Activated CD8-positive, alpha-beta memory T cell treated with anti-CD3 and anti-CD28 coated beads, Interleukin-2, amount 50 U/mL, for 24 hours (primary cell): ENCODE measurements around the gene FAM228B.
"Not testable (repeated sequence)": the region's sequence is repeated elsewhere in the genome, so short reads cannot be mapped to it uniquely, and the experiment has no call there.

ENCODE experiments used
- DNase-seq: peaks from one replicate; pipeline ENCODE4 v3.0.0-alpha.2; 2020; ENCODE audit errors: extremely low read depth

FAM228B gene

GRCh38 chr2:24123195-24123921 is at the start of gene FAM228B, which contains the start of gene PFN4:
TSS of gene FAM228B (plus strand) at chr2:24123469. CDS start at chr2:24124362, 893 bp downstream.
TSS of gene PFN4 (minus strand) at chr2:24123334. CDS start at chr2:24122535, 799 bp downstream.
- peak; percentile 31 for DNase-seq

GRCh38 chr2:24073816-24074215 is 49.5 kb upstream of the FAM228B start:
- no peak for DNase-seq

- DNase-seq = no peak
These were observed 48.0 kb upstream of the FAM228B start for GRCh38 chr2:24075259-24075658.

- peak; percentile 99 for DNase-seq
These were observed 47.1 kb upstream of the FAM228B start, which contains the start of gene SF3B6 for GRCh38 chr2:24075915-24076848. TSS of gene SF3B6 (minus strand) at chr2:24076326. CDS start at chr2:24076229, 97 bp downstream.

GRCh38 chr2:24076849-24077534 is 46.3 kb upstream of the FAM228B start:
- DNase-seq = no peak

GRCh38 chr2:24077535-24077877 is 45.8 kb upstream of the FAM228B start:
- no peak for DNase-seq

GRCh38 chr2:24077879-24078278 is 45.4 kb upstream of the FAM228B start:
- DNase-seq = no peak

- DNase-seq = no peak
These were observed 42.6 kb upstream of the FAM228B start for GRCh38 chr2:24080701-24081100.

- no peak for DNase-seq
These were observed 40.3 kb upstream of the FAM228B start for GRCh38 chr2:24082787-24083566.

- DNase-seq = no peak
These were observed 39.5 kb upstream of the FAM228B start for GRCh38 chr2:24083567-24084385.

GRCh38 chr2:24084386-24085199 is 38.7 kb upstream of the FAM228B start, which contains the start of gene TP53I3:
TSS of gene TP53I3 (minus strand) at chr2:24084834. CDS start at chr2:24084326, 508 bp downstream.
- DNase-seq = no peak

- no peak for DNase-seq
These were observed 38.1 kb upstream of the FAM228B start for GRCh38 chr2:24085200-24085489.

GRCh38 chr2:24086241-24086640 is 37.0 kb upstream of the FAM228B start:
- no peak for DNase-seq

- DNase-seq = no peak
These were observed 36.2 kb upstream of the FAM228B start for GRCh38 chr2:24087032-24087431.

GRCh38 chr2:24088821-24089359 is 34.4 kb upstream of the FAM228B start:
- no peak for DNase-seq

GRCh38 chr2:24093270-24093669 is 30.0 kb upstream of the FAM228B start:
- DNase-seq = not testable (repeated sequence)

- DNase-seq = not testable (repeated sequence)
These were observed 28.0 kb upstream of the FAM228B start for GRCh38 chr2:24095171-24095677.

- not testable (repeated sequence) for DNase-seq
These were observed 22.5 kb upstream of the FAM228B start for GRCh38 chr2:24100732-24101131.

GRCh38 chr2:24101992-24102391 is 21.3 kb upstream of the FAM228B start:
- no peak for DNase-seq
